Raji (cell line): Measurements from ENCODE around the gene BRSK1.

ENCODE experiments used
- POLR2A ChIP-seq: IDR thresholded peaks from 2 replicates; pipeline ENCODE4 v1.6.1; 2011; ENCODE audit warnings: low read depth, low read length, control low read depth; ENCODE audit not compliant: insufficient read depth

Gene BRSK1

DNA sequence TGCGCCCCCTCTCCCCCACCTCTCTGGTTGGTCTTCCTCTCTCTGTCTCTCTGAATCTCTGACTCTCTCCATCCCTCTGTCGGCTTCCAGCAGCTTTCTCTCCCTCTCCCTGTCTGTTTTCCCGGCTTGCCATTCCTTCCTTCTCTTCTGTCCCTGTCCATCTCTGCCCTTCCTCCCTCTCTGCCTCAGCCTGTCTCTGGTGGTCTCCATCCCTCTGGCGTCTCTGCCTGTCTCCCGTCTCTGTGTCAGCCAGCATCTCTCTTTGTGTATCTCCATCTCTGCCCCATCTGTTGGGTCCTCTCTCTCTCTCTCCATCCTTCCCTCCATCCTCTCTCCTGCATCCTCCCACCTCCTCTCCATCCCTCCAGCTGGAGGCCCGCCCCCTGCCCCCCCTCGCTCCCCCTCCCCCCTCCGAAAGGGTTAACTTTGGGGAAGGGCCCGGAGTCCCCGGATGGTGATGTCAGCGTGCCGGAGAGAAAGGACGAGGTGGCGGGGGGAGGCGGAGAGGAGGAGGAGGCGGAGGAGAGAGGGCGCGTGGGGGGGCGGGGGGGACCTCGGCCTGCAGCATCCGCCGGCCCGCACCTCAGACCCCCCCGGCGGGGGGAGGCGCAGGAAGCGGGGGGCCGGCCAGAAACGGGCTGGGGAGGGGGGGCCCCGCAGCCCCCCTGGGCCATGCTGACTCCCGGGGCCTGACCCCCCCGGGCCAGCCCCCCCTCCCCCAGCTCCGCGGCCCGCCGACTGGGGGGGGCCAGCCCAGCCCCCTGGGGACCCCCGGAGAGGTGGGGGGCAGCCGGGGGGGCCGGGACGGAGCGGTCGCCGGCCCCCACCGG is at the start of gene BRSK1:
BRSK1 (plus strand) TSS at position 450 of the 830 bp plus-strand sequence. CDS start 446 bp downstream, outside the sequence.
- TF ChIP-seq POLR2A: no peak

DNA sequence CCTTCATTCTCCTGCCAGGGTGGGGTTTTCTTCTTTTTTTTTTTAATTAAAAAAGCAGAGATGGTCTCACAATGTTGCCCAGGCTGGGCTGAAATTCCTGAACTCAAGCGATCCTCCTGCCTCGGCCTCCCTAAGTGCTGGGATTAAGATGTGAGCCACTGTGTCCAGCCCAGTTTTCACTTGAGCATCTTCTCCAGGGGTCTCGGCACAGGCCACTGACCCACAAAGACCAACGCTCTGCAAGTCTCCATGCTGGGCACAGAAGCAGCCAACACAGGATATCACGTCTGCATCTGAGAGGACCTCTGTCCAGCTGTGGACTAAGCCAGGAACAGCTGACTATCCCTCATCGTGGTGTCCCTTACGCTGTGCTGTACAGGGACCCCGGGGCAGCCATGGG is 45.8 kb upstream of the BRSK1 start:
- TF ChIP-seq POLR2A: no peak

DNA sequence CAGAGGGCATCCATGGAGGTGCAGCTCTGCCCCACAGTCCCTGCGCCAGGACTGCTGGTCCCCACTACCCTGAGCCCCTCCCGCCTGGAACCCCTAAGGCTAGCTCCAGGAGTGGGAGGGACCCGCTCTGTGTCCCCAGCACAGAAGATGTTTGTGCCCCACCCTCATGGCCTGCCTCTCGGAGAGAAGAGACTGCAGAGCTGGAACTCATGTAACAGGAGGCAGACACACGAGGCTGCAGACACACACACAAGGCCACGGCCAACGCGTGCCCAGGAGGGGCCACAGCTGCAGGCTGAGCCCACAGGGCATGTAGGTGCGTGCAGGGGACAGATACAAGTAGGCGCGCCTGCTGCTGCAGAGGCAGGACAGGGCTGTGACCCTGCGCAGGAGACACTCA is 44.8 kb upstream of the BRSK1 start:
- TF ChIP-seq POLR2A: no peak

DNA sequence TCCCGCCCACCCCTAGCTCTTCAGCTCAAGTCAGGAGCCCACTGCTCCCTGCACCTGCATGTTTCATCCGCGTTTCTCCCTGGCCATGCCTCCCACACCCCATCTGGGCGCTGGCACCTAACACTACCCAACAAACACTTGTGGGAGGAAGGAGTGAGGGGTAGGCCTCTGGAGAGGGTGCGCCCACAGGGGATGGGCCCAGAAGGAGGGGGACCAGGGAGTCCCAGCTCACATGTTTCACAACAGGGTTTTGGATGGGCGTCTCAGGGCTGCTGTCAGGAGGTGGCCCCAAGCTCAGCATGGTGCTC is 43.1 kb upstream of the BRSK1 start:
- TF ChIP-seq POLR2A: no peak

DNA sequence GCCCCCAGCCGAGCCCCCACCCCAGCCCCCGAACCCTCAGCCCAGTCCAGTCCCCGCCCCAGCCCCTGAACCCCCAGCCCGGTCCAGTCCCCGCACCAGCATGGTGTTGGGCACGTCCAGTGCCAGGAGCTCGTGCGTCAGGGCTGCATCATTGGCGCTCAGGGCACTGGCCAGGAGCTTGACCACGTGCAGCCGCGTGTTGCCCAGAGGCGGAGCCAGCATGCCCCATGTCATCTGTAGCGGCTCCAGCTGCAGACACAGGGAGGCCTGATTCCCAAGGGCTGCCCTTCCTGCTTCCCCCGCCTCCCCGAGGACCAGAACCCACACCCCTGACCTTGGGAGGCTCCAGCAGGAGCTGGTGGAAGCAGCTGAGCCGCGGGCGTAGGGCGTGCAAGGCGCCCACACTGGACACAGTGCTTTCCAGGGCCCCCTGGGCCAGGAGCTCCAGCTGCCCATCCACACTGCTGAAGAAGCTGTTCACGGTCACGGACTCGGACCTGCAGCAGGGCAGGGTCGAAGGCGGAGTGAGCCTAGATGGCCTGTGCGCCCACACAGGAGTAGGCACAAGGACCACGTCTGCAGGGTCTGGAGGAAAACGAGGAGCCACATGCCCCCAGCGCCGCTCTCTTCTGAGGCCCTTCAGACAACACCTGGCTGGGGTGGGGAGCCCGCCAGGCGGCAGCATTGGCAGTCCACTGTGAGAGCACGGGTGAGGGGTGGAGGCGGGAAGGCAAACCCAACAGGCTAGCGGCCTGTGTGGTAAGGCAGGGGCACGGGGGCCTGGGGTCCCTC is 42.5 kb upstream of the BRSK1 start:
- TF ChIP-seq POLR2A: no peak

DNA sequence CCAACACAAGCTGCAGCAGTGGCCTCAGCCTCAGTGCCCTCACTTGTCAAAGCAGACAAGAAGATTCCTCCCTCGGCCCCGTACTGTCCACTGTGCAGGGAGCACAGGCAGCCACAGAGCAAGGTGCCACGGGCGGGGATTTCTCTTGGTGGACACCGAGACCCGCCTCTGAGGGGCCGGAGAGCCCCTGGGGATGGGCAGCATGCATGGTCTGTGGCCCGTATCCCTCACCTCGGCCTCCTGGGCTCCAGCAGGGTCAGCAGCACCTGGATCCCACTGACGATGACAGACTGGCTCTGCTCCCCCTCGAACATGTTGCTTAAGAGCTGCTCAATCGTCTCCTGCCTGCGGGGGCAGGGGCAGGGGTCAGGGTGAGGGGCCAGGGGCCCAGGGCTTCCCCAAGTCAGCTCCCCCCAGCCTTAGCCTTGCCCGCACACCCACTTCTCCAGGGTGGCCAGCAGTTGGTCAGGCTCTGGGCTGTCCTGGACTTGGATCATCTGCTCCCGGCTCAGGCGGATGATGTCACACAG is 41.8 kb upstream of the BRSK1 start:
- TF ChIP-seq POLR2A: no peak

DNA sequence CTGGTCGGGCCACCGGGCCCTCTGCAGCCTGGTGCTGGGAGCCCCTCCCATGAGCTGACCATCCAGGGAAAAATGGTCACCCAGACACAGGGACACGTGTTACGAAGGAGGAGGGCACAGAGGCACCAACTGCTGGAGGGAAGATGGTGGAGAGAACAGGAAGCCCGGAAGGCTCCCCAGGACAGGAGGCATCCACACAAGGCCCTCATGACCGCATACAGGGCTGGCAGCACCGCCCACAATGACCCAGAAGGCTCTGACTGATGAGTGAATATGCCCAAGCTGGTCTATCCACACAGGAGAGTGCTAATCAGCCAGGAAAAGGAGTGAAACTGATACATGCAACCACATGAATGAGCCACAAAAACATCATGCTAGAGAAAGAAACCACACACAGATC is 41.3 kb upstream of the BRSK1 start:
- no peak for TF ChIP-seq POLR2A

DNA sequence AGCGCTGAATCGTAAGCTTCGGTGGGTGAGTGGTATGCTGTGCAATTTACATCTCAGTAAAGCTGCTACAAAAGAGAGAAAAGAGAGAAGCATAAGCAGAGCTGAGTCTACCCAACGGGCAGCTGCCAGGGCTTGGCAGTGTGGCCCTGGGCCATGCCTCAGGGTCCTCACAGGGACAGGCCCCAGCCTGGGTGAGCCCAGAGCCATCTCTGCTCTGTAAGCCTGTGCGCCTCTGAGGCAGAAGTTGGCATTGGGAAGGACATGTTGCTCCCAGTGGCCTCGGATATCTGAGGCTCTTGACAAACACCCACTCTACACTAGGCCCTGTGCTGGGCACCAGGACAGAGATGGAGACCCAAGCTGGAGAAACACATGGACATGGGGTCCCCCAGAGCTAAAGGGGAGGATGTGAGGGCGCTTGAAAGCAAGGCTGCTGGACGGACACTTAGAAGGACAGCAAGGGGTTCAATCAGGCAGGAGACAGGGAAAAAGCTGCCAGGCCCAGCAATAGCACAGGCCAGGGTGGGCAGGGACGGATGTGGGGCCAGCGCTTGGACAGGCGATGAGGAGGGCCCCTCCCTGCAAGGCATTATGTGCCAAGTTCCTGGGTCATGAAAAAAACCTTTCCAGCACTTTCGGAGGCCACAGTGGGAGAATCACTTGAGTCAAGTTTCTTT is 39.7 kb upstream of the BRSK1 start:
- no peak for TF ChIP-seq POLR2A

DNA sequence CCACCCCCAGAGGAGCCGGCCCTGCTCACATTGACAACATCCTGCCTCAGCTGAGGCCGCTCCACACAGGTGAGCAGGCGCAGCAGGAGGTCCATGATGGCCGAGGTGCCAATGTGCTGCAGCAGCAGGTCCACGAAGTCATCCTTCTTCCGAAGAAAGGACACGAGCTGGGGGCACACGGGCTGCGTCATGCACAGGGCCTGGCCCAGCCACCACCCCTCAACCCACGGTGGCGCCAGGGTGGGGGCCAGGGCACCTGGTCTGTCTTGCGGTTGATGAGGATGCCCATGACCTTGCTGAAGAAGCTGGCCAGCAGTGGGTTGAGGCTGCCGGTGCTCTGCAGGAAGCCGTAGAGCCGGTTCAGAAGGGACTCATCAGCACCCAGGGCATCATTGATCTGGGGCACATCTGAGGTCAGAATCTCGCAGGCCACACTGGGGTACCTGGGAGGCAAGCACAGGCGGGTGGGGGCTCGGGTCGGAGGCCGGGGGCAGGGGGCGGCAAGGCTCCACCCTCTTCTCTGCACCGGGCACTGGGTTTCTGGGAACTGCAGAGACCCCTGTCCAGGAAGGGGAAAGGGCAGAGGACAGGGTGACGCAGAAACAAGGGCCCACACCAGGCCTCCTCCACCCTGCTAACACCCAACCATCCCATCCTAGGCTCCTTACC is 38.4 kb upstream of the BRSK1 start:
- TF ChIP-seq POLR2A: no peak

DNA sequence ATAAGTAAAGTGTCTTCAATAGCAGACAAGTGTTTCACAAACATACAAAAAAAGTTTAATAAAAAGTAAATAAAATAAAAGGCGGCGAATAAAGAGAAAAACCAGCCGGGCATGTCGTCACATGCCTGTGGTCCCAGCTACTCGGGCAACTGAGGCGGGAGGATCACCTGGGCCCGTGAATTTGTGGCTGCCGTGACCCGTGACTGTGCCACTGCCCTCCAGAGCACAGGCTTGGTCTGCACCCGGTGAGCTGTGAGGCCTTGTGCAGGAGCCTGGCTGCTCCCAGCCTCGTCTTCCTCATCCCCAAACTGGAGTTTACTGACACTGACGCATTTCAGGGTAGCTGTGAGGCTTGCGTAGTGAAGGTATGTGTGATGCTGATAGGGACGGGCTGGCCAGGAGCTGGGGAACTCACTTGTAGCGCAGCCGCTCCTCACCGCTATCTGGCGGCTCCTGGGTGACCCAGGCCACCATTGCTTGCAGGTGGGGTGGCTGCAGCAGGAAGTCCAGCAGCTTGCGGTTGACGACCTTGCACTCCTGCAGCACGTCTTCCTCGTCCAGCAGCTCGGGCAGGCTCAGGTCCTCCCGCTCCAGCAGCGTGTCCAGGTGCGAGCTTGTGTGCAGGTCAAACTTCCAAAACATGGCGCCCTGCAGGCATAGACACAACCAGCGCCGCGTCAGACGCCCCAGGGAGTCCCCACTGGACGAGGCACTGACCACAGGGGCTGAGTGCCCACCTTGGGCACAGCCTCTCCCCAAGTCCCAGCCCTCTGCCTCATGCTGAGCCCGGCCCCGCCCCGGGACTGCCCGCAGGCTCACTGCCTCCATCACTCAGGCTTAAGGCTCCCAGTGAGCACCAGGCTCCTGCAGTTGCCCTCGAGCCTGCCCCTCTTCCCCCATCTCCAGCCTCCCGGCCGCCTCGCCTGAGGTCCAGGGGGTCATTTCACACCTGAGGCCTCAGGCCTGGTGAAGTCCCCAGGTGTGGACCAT is 37.0 kb upstream of the BRSK1 start:
- TF ChIP-seq POLR2A: no peak

DNA sequence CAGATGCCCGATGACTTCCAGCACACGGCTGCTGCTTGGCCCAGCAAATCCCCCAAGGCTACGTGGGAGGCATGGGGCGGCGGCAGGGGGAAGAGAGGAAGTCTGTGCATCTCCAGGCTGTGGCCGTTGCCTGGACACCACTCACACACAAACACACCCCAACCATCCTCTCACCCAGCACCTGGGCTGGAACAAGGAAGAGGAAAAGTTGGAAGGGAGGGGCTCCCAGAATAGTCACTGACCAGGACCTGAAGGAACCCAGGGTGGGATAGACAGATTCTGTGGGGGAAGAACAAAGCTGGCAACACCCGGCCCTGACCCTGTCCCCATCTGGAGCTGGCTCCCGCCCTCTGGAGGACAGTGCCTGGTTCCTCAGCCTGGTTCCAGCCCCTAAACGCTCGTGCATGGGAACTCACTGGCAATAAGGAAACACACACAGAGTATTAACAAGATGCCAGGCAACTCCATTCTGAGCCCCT is 36.1 kb upstream of the BRSK1 start:
- TF ChIP-seq POLR2A: no peak

DNA sequence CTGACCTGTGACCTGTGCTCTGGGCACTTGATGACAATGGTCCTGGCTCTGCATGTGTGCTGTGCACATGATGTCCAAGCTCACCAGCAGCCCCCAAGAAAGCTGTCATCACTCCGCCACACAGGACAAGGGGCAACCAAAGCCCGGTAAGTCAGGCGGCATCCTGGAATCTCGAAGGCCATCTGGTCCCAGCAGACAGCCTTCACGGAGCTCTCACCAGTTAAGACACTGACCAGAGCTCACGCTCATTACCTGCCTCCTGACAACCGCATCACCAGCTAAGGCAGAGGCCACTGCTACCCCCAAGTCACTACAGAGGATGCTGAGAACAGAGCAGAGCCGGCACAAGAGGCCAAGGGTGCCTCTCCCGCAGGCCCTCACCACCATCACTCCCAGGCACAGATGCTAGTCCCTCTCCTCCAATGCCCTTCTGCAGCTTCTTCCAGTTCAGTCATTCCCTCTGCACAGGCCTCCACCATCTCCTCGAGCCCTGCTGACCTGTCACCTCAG is 35.6 kb upstream of the BRSK1 start:
- no peak for TF ChIP-seq POLR2A

DNA sequence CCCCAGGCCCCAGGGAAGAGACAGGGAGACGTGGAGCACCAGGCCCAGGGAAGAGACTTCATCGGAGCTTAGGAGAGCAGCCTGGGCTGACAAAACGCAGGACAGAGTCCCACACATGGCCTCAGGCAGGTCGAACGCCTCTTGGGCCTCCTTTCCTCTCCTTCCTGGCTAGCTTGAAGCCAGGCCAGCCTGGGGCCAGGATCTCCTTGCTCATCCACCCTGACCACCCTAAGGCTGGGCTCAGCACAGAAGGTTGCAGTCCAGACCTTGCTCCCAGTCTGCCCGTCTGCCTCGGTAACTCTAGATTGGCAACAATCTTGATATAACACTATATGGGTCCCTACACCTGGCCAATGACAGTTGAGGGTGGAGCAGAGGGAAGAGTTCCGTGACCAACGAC is 35.1 kb upstream of the BRSK1 start:
- no peak for TF ChIP-seq POLR2A

DNA sequence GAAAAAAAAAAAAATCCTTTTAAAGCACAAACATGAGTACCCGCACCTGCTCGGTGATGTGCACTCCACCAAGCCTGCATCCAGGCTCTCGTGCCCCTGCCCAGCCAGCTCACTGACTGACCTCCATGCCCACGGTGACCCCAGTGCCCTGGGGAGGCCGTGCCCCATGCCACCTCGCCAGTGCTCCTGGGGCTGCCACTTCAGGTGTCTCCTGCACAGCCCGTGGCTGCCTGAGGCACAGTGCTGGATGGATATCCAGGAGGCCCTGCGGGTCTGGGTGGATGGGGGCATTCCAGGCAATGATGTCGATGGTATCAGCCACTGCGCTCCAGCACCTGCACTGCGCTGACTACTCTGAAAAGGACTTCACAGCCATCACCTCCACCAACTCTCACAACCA is 34.0 kb upstream of the BRSK1 start:
- no peak for TF ChIP-seq POLR2A
